H9 (cell line): ENCODE results near the gene CCT2. TPM values are rescaled to one million over a fixed set of nuclear protein-coding genes. Genes with fewer than 3 reads are reported as not detected.

ENCODE experiments used
- DNase-seq: peaks from one replicate; pipeline ENCODE4 v3.0.0-alpha.2; 2017
- H2AFZ ChIP-seq: one replicate; pipeline ENCODE4 v1.6.1; 2013; ENCODE audit warnings: mild to moderate bottlenecking, low read length, control low read depth, moderate library complexity
- H2AK5ac ChIP-seq: 2 replicates; pipeline ENCODE4 v1.6.1; 2013; ENCODE audit warnings: low read length, control low read depth, mixed read lengths; ENCODE audit not compliant: insufficient read length
- H2BK120ac ChIP-seq: one replicate; pipeline ENCODE4 v1.6.1; 2013; ENCODE audit warnings: low read depth, mild to moderate bottlenecking, low read length, control low read depth, inconsistent platforms; ENCODE audit not compliant: poor library complexity, severe bottlenecking
- H2BK12ac ChIP-seq: 2 replicates; pipeline ENCODE4 v1.6.1; 2013; ENCODE audit warnings: low read length, control low read depth, mixed read lengths, low read depth; ENCODE audit not compliant: insufficient read length
- H2BK15ac ChIP-seq: 2 replicates; pipeline ENCODE4 v1.6.1; 2013; ENCODE audit warnings: low read depth, low read length, control low read depth
- H2BK20ac ChIP-seq: one replicate; pipeline ENCODE4 v1.6.1; 2013; ENCODE audit warnings: low read depth, mild to moderate bottlenecking, low read length, control low read depth, inconsistent platforms; ENCODE audit not compliant: poor library complexity, severe bottlenecking
- H2BK5ac ChIP-seq: 2 replicates; pipeline ENCODE4 v1.6.1; 2013; ENCODE audit warnings: low read length, control low read depth, mixed read lengths; ENCODE audit not compliant: insufficient read length
- H3K14ac ChIP-seq: 2 replicates; pipeline ENCODE4 v1.6.1; 2013; ENCODE audit warnings: low read length, control low read depth; ENCODE audit not compliant: insufficient read depth
- H3K18ac ChIP-seq: 2 replicates; pipeline ENCODE4 v1.6.1; 2013; ENCODE audit warnings: low read depth, mild to moderate bottlenecking, mixed read lengths, low read length, control low read depth; ENCODE audit not compliant: insufficient read length
- H3K23ac ChIP-seq: 2 replicates; pipeline ENCODE4 v1.6.1; 2013; ENCODE audit warnings: low read length, control low read depth, mixed read lengths, low read depth; ENCODE audit not compliant: insufficient read length
- H3K23me2 ChIP-seq: 2 replicates; pipeline ENCODE4 v1.6.1; 2013; ENCODE audit warnings: low read depth, mild to moderate bottlenecking, mixed read lengths, low read length, control low read depth; ENCODE audit not compliant: insufficient read length, poor library complexity, severe bottlenecking
- H3K27ac ChIP-seq: 2 replicates; pipeline ENCODE4 v1.5.1; 2013; ENCODE audit warnings: low read length, control low read depth, mixed read lengths, low read depth; ENCODE audit not compliant: insufficient read length
- H3K27me3 ChIP-seq: 2 replicates; pipeline ENCODE4 v1.6.1; 2013; ENCODE audit warnings: low read length, control low read depth, inconsistent platforms; ENCODE audit not compliant: insufficient read depth
- H3K4ac ChIP-seq: 2 replicates; pipeline ENCODE4 v1.6.1; 2013; ENCODE audit warnings: low read depth, mild to moderate bottlenecking, control low read depth, inconsistent platforms, low read length, moderate library complexity
- H3K4me1 ChIP-seq: 2 replicates; pipeline ENCODE4 v1.6.1; 2013; ENCODE audit warnings: low read length, control low read depth, inconsistent platforms; ENCODE audit not compliant: insufficient read depth
- H3K4me2 ChIP-seq: 2 replicates; pipeline ENCODE4 v1.6.1; 2013; ENCODE audit warnings: low read length, control low read depth, mixed read lengths; ENCODE audit not compliant: insufficient read length, insufficient read depth
- H3K56ac ChIP-seq: 2 replicates; pipeline ENCODE4 v1.6.1; 2013; ENCODE audit warnings: low read depth, mild to moderate bottlenecking, mixed read lengths, low read length, control low read depth; ENCODE audit not compliant: insufficient read length
- H3K79me1 ChIP-seq: 2 replicates; pipeline ENCODE4 v1.6.1; 2013; ENCODE audit warnings: low read depth, mild to moderate bottlenecking, moderate library complexity, low read length, control low read depth, inconsistent platforms; ENCODE audit not compliant: insufficient read depth, poor library complexity, severe bottlenecking
- H3K79me2 ChIP-seq: 2 replicates; pipeline ENCODE4 v1.6.1; 2013; ENCODE audit warnings: low read length, control low read depth, inconsistent platforms; ENCODE audit not compliant: insufficient read depth
- H3K9ac ChIP-seq: 2 replicates; pipeline ENCODE4 v1.6.1; 2013; ENCODE audit warnings: low read length, control low read depth, mixed read lengths; ENCODE audit not compliant: insufficient read length; ENCODE audit errors: extremely low read depth
- H3K9me3 ChIP-seq: one replicate; pipeline ENCODE4 v1.6.1; 2013; ENCODE audit warnings: low read depth, low read length, inconsistent platforms; ENCODE audit not compliant: control insufficient read depth
- H3T11ph ChIP-seq: one replicate; pipeline ENCODE4 v1.6.1; 2013; ENCODE audit warnings: mild to moderate bottlenecking, low read length, control low read depth, inconsistent platforms
- H4K20me1 ChIP-seq: one replicate; pipeline ENCODE4 v1.6.1; 2013; ENCODE audit not compliant: control insufficient read depth, insufficient read length, insufficient read depth
- H4K5ac ChIP-seq: 2 replicates; pipeline ENCODE4 v1.6.1; 2013; ENCODE audit warnings: low read depth, mild to moderate bottlenecking, mixed read lengths, low read length, control low read depth; ENCODE audit not compliant: insufficient read length
- H4K8ac ChIP-seq: replicated peaks from 2 replicates; pipeline ENCODE4 v1.6.1; 2013; ENCODE audit warnings: low read length, control low read depth, mixed read lengths, low read depth; ENCODE audit not compliant: insufficient read length
- H4K91ac ChIP-seq: 2 replicates; pipeline ENCODE4 v1.6.1; 2013; ENCODE audit warnings: low read depth, mild to moderate bottlenecking, moderate library complexity, mixed read lengths, low read length, control low read depth; ENCODE audit not compliant: insufficient read length
- H3K27ac Mint-ChIP-seq, 3 experiments: 2 replicates in 2 of 3; 3 replicates in 1 of 3; pipeline ENCODE4 v1.8.0; 2020 to 2021; ENCODE audit warnings: mixed read lengths in 3 of 3, mild to moderate bottlenecking in 1 of 3, moderate library complexity in 1 of 3
- H3K27me3 Mint-ChIP-seq: 2 replicates; pipeline ENCODE4 v1.8.0; 2021; ENCODE audit warnings: low read depth, mild to moderate bottlenecking, moderate library complexity, mixed read lengths
- H3K36me3 Mint-ChIP-seq, 3 experiments: 2 replicates in 2 of 3; 3 replicates in 1 of 3; pipeline ENCODE4 v1.8.0; 2020 to 2021; ENCODE audit warnings: low read depth in 3 of 3, mixed read lengths in 3 of 3; ENCODE audit not compliant: insufficient read depth in 1 of 3
- H3K4me1 Mint-ChIP-seq, 2 experiments: 2 replicates each; pipeline ENCODE4 v1.8.0; 2020; ENCODE audit warnings: mixed read lengths in 2 of 2
- H3K4me3 Mint-ChIP-seq, 2 experiments: 2 replicates in 1 of 2; 3 replicates in 1 of 2; pipeline ENCODE4 v1.8.0; 2020 to 2021; ENCODE audit warnings: mild to moderate bottlenecking in 2 of 2, mixed read lengths in 2 of 2, moderate library complexity in 1 of 2
- H3K9me3 Mint-ChIP-seq, 2 experiments: 2 replicates in 1 of 2; 3 replicates in 1 of 2; pipeline ENCODE4 v1.8.0; 2020; ENCODE audit warnings: mild to moderate bottlenecking in 2 of 2, mixed read lengths in 2 of 2, moderate library complexity in 1 of 2
- WGBS: extraction: QIAGEN DNeasy Blood & Tissue Kit; methylation state at CpG from one replicate; pipeline ENCODE4 v1.1.7; 2013; ENCODE audit warnings: missing lambda C conversion rate, low lambda C conversion rate, mixed read lengths; ENCODE audit not compliant: insufficient read length; ENCODE audit errors: extremely low coverage; 5-methylcytosine and 5-hydroxymethylcytosine counted together
- total RNA-seq: library from RNA; stranded (reverse); gene quantifications from 2 replicates; pipeline ENCODE4 v1.2.1, GENCODE V29; 2021
- TF ChIP-seq, protein P1 (sequence below): fragments of 200-600 bp; sonication (generic); conservative IDR thresholded peaks from 3 replicates; pipeline ENCODE4 v1.8.0; 2021; ENCODE audit warnings: antibody characterized with exemption, mild to moderate bottlenecking

CCT2 gene
- total RNA-seq, 1 experiment from 2014 or later, result 405 TPM

DNA sequence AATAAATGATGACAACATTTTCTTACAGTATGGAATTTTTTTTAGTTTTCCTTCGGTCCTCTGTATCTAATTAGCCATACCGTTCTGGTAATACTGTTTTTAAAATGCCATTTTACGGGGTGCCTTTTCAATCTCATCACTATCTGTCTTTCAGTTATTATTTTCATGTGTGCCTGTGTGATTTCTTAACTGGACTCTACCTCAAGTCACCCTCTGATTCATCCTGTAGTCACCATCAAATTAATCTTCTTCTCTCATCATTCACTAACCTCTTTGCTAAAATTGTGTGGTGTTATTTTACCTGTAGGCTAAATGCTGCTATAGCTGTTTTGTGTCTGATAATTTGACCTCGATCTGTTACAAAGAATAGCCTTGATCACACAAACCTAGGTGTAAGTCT lies 16.0 kb upstream of the CCT2 start:
- Histone ChIP-seq H2BK5ac (no peak overlapping the region), H3K27me3 (no peaks in the 10 kb centered on the region), H3K27ac (no peak overlapping the region), H4K5ac (no peak overlapping the region), H2BK15ac (no peak overlapping the region), H3K79me1 (no peaks in the 10 kb centered on the region), H2AFZ (no peak overlapping the region), H3K79me2 (no peaks in the 10 kb centered on the region), H2BK120ac (no peak overlapping the region), H3K9ac (no peak overlapping the region), H3K4me1 (no peaks in the 10 kb centered on the region), H4K91ac (no peak overlapping the region), H2BK12ac (no peak overlapping the region), H2AK5ac (no peak overlapping the region), H3K23ac (no peak overlapping the region), H4K8ac (no peak overlapping the region), H3K23me2 (no peaks in the 10 kb centered on the region), H3K14ac (no peak overlapping the region), H3T11ph (no peak overlapping the region), H3K9me3 (no peaks in the 10 kb centered on the region), H4K20me1 (no peaks in the 10 kb centered on the region), H3K4ac (no peak overlapping the region), H3K18ac (no peak overlapping the region), H3K4me2 (no peak overlapping the region), H2BK20ac (no peak overlapping the region), H3K56ac (no peak overlapping the region)
- Mint-ChIP-seq H3K27ac (peak overlapping the region in 1 of 3 experiments; percentile 31; a peak in 2 of 7 replicates), H3K4me1 (no peaks in the 10 kb centered on the region), H3K27me3 (no peaks in the 10 kb centered on the region), H3K4me3 (no peak overlapping the region; a peak in 1 of 5 replicates), H3K36me3 (peaks cover 18 to 36% (median 30%) of the 10 kb centered on the region in 3 experiments), H3K9me3 (no peaks in the 10 kb centered on the region)
- no peak for DNase-seq
- WGBS, result no CpG with 5 or more reads among the region's 4 CpGs
- TF ChIP-seq, protein P1, sequence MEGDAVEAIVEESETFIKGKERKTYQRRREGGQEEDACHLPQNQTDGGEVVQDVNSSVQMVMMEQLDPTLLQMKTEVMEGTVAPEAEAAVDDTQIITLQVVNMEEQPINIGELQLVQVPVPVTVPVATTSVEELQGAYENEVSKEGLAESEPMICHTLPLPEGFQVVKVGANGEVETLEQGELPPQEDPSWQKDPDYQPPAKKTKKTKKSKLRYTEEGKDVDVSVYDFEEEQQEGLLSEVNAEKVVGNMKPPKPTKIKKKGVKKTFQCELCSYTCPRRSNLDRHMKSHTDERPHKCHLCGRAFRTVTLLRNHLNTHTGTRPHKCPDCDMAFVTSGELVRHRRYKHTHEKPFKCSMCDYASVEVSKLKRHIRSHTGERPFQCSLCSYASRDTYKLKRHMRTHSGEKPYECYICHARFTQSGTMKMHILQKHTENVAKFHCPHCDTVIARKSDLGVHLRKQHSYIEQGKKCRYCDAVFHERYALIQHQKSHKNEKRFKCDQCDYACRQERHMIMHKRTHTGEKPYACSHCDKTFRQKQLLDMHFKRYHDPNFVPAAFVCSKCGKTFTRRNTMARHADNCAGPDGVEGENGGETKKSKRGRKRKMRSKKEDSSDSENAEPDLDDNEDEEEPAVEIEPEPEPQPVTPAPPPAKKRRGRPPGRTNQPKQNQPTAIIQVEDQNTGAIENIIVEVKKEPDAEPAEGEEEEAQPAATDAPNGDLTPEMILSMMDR, result no peak
